NT2/D1 (cell line): ENCODE measurements around the gene HNF1A.

Source experiments
- DNase-seq: peaks from one replicate; pipeline ENCODE4 v3.0.0-alpha.2; 2011; ENCODE audit warnings: low read depth, low spot score
- H3K27me3 ChIP-seq: 2 replicates; pipeline ENCODE4 v1.6.0; 2011; ENCODE audit warnings: mild to moderate bottlenecking; ENCODE audit not compliant: insufficient read length, insufficient read depth
- H3K36me3 ChIP-seq: 2 replicates; pipeline ENCODE4 v1.6.1; 2011; ENCODE audit warnings: mild to moderate bottlenecking, low read length, mixed read lengths; ENCODE audit not compliant: insufficient read depth, insufficient read length
- H3K4me1 ChIP-seq: 2 replicates; pipeline ENCODE4 v1.5.1; 2011; ENCODE audit not compliant: insufficient read depth, insufficient read length
- H3K4me3 ChIP-seq: 2 replicates; pipeline ENCODE4 v1.5.1; 2011; ENCODE audit warnings: low read depth; ENCODE audit not compliant: insufficient read length
- H3K9ac ChIP-seq: 2 replicates; pipeline ENCODE4 v1.6.0; 2011; ENCODE audit warnings: low read depth; ENCODE audit not compliant: insufficient read length
- H3K9me3 ChIP-seq: 2 replicates; pipeline ENCODE4 v1.5.1; 2011; ENCODE audit warnings: mild to moderate bottlenecking, low read length; ENCODE audit not compliant: insufficient read depth
- SUZ12 ChIP-seq: IDR thresholded peaks from 2 replicates; pipeline ENCODE4 v1.6.1; 2011; ENCODE audit not compliant: insufficient read length, insufficient read depth; ENCODE audit errors: extremely low read depth
- YY1 ChIP-seq: IDR thresholded peaks from 2 replicates; pipeline ENCODE4 v1.6.1; 2011; ENCODE audit not compliant: insufficient read length, insufficient read depth
- ZNF274 ChIP-seq: IDR thresholded peaks from 2 replicates; pipeline ENCODE4 v1.6.1; 2011; ENCODE audit warnings: mild to moderate bottlenecking, low read depth, low read length

HNF1A gene

DNA sequence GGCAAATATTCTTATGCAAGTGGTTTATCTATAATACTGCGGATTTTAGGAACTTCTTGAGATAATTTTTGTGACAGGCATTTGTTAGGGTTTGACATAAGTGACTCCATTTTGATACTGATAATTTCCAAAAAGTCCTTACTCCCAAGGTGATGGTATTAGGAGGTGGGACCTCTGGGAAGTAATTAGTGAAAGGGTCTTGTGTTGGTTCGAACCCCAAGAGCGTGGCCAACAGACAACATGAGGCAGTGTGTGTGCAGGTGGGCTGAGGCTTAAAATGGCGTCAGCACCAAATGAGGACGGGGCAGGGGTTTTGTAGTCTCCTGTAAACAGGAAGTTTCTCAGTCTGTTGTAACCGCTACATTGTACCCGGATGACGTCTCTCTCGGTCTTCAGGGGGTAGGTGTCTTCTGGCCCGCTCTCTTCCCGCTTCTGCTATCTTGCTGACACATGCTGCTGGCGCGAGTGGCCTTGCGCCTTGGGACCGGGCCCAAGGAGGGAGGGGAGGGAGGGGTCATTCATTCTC lies 39.7 kb downstream of the HNF1A start:
- TF ChIP-seq ZNF274 (no peak), SUZ12 (no peak), YY1 (no peak)
- H3K4me3 ChIP-seq, result no peak overlapping the region
- H3K27me3 ChIP-seq, result no peaks in the 10 kb centered on the region
- H3K9me3 ChIP-seq, result no peaks in the 10 kb centered on the region
- no peak overlapping the region for H3K9ac ChIP-seq
- no peak for DNase-seq
- peaks cover 15% of the 10 kb centered on the region for H3K36me3 ChIP-seq
- no peaks in the 10 kb centered on the region for H3K4me1 ChIP-seq

DNA sequence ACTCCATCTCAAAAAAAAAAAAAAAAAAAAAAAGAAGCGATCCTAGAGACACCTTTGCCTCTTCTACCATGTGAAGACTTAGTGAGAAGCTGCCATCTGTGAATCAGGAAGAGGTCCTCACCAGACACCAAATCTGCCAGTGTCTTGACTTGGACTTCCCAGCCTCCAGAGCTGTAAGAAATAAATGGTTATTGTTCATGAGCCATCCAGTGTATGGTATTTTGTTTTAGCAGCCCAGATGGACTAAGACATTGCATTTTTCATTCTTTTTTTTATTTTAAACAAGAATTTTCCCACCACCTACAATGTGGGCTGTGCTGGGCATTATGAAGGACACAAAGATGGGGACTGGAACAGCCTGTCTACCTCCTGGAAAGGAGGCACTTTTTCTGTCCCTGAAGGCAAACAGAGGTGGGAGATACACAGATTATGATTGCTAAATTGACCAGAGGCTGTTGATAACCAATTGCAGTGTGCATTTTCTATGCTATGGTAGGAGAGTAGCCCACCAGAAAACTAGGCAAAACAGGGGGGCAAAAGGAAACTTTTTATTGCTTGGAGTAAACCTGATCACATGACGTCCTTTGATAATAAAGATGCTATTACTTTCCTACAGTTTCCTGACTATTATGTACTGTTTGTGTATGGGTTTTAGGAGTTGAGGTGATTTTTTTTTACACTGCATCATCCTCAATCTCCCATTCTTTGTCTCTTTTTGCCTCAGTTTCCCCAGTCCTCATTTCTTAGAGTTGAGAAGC lies 40.7 kb downstream of the HNF1A start:
- no peaks in the 10 kb centered on the region for H3K27me3 ChIP-seq
- TF ChIP-seq ZNF274 (no peak), YY1 (no peak), SUZ12 (no peak)

DNA sequence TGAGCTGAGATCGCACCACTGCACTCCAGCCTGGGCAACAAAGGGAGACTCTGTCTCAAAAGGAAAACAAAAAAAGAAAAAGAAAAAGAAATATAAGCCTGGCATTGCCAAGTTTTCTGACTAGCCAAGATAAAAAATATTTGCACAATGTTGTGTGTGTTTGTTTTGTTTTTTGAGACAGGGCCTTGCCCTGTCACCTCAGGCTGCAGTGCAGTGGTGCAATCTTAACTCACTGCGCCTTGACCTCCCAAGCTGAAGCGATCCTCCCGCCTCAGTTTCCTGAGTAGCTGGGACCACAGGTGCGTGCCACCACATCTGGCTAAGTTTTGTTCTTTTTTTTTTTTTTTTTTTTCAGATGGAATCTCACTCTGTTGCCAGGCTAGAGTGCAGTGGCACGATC lies 43.4 kb downstream of the HNF1A start:
- no peak for DNase-seq
- no peaks in the 10 kb centered on the region for H3K36me3 ChIP-seq
- H3K4me3 ChIP-seq, result no peak overlapping the region
- H3K9ac ChIP-seq, result no peak overlapping the region
- no peaks in the 10 kb centered on the region for H3K27me3 ChIP-seq
- no peaks in the 10 kb centered on the region for H3K9me3 ChIP-seq
- H3K4me1 ChIP-seq, result no peaks in the 10 kb centered on the region
- TF ChIP-seq ZNF274 (no peak), YY1 (no peak), SUZ12 (no peak)

More for the DNA sequence above, 40.7 kb downstream of the HNF1A start:
- DNase-seq, result no peak
- peaks cover 7% of the 10 kb centered on the region for H3K36me3 ChIP-seq
- H3K4me1 ChIP-seq, result no peaks in the 10 kb centered on the region
- no peaks in the 10 kb centered on the region for H3K9me3 ChIP-seq
- H3K9ac ChIP-seq, result no peak overlapping the region
- no peak overlapping the region for H3K4me3 ChIP-seq

DNA sequence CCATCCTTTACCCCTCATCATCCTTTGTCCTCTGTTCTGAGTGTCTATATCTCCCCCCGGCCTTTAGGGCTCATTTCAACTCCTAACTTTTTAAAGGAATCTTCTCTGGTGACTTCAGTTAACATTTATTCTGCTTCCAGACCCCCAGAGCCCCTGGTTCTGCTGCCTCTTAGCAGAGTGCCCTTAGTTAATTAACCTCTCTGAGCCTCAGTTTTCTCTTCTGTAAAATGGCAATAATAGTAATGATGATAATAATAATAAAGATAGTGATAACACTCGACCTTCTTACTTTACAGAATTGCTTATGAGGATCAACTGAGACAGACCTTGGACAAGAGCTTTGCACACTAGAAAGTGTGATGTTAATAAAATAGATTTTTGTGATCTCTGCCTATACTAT lies 44.4 kb downstream of the HNF1A start:
- TF ChIP-seq ZNF274, result no peak
- TF ChIP-seq SUZ12, result no peak
- no peak for TF ChIP-seq YY1
- H3K9me3 ChIP-seq, result no peaks in the 10 kb centered on the region
- DNase-seq, result no peak
- H3K36me3 ChIP-seq, result no peaks in the 10 kb centered on the region
- no peak overlapping the region for H3K9ac ChIP-seq
- H3K27me3 ChIP-seq, result no peaks in the 10 kb centered on the region
- no peaks in the 10 kb centered on the region for H3K4me1 ChIP-seq
- H3K4me3 ChIP-seq, result no peak overlapping the region

DNA sequence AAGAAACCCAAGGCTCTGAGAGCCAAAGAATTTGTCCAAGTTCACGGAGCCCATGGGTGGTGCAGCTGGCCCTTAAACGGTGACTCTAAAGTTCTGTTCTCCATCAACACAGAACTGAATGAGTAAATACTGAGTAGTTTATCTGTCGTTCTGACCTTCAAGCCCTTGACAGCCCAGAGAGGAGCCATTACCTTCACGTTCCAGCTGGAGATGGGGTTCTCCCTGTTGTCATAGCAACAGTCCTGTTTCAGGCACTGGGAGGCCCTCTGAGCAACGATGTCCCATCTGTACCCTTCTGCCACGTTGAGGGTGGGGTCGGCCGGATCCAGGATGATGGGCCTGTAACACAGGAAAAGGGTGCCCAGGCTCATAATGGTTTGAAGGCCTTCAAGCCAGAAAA lies 45.5 kb downstream of the HNF1A start:
- Histone ChIP-seq H3K4me3 (no peak overlapping the region), H3K36me3 (no peaks in the 10 kb centered on the region), H3K27me3 (no peaks in the 10 kb centered on the region), H3K9ac (no peak overlapping the region), H3K4me1 (no peaks in the 10 kb centered on the region), H3K9me3 (no peaks in the 10 kb centered on the region)
- DNase-seq, result no peak
- TF ChIP-seq ZNF274, result no peak

DNA sequence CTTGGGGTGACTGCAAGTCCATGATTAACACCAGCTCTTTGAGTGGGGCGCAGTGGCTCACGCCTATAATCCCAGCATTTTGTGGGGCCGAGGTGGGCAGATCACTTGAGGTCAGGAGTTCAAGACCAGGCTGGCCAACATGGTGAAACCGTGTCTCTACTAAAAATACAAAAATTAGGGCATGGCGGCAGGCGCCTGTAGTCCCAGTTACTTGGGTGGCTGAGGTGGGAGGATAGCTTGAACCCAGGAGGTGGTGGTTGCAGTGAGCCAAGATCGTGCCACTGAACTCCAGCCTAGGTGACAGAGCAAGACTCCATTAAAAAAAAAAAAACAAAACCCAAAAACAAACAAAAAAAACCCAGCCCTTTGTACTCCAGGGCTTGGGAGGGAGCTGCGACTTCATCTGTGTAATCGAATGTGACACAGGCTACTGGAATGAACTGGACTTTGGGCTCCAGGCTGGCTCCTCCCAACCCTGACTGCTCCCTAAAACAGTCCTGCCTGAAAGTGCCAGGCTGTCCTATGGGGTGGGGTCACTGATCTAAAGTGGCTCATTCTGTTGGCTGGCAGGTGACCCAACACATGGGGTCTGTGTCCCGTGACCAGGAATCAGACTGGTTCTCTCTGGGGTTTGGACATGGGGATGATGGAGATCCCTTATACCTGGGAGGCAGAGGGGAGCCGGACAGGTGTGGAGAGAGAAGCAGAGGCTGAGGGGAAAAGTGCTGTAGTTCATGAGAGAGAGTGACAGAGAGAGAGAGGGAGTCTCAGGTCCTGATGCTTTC lies 47.3 kb downstream of the HNF1A start:
- Histone ChIP-seq H3K27me3 (no peaks in the 10 kb centered on the region), H3K36me3 (no peaks in the 10 kb centered on the region), H3K4me3 (no peak overlapping the region), H3K9me3 (no peaks in the 10 kb centered on the region), H3K4me1 (no peaks in the 10 kb centered on the region), H3K9ac (no peak overlapping the region)
- no peak for TF ChIP-seq ZNF274
- no peak for TF ChIP-seq YY1
- no peak for TF ChIP-seq SUZ12
- DNase-seq, result no peak
